ENCODE measurements around the gene IGLON5. TPM values are rescaled to one million over a fixed set of nuclear protein-coding genes. Genes with fewer than 3 reads are reported as not detected.

The IGLON5 gene
- total and polyA plus RNA-seq, 12 donors, result 0.13 to 3.4 (median 1.2) TPM; not detected in 2

DNA sequence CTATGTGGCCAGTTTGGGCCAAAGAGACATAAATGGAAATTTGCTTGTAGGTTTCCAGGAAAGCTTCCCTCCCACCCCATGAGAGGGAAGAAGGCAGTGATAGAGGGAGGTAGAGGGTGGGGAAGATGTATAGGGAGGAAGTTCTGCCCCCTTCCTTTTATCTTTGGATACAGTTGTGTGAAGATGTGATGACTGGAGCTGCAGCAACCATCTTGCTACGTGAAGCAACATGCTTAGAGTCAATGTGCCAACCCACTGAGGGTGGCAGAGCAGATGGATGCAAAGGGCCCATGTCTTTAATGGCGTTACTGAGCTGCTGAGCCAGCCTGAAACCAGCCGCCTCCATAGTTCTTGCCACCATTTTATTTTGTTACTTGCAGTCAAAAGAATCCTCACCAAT, 19.7 kb downstream of the IGLON5 start:
- no peak overlapping the region for H3K4me3 ChIP-seq
- TF ChIP-seq POLR2A (IDR thresholded peaks at IDR 0.05), result no peak
- TF ChIP-seq, protein P1, sequence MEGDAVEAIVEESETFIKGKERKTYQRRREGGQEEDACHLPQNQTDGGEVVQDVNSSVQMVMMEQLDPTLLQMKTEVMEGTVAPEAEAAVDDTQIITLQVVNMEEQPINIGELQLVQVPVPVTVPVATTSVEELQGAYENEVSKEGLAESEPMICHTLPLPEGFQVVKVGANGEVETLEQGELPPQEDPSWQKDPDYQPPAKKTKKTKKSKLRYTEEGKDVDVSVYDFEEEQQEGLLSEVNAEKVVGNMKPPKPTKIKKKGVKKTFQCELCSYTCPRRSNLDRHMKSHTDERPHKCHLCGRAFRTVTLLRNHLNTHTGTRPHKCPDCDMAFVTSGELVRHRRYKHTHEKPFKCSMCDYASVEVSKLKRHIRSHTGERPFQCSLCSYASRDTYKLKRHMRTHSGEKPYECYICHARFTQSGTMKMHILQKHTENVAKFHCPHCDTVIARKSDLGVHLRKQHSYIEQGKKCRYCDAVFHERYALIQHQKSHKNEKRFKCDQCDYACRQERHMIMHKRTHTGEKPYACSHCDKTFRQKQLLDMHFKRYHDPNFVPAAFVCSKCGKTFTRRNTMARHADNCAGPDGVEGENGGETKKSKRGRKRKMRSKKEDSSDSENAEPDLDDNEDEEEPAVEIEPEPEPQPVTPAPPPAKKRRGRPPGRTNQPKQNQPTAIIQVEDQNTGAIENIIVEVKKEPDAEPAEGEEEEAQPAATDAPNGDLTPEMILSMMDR (IDR thresholded peaks at IDR 0.05), result no peak
- no peaks in the 10 kb centered on the region for H3K9me3 ChIP-seq (replicated peaks in 1 of 3)
- no peak for DNase-seq
- H3K27me3 ChIP-seq, result peaks cover 6% of the 10 kb centered on the region
- H3K4me1 ChIP-seq (replicated peaks in 1 of 2), result peaks cover 0 to 5% of the 10 kb centered on the region in 2 donors
- whole genome bisulfite sequencing, 4 donors, result 81 to 95% (median 86%) methylated on average over 3 of the region's 3 CpGs
- intact Hi-C loops (cut with DNase I), result loop anchor here in 1 of 2 donors (10.0 kb wide), 2 partner anchors 74 to 324 kb away; no protein-coding TSS in a partner anchor
- H3K36me3 ChIP-seq (replicated peaks in 1 of 2), result no peaks in the 10 kb centered on the region
- no peak overlapping the region for H3K27ac ChIP-seq

DNA sequence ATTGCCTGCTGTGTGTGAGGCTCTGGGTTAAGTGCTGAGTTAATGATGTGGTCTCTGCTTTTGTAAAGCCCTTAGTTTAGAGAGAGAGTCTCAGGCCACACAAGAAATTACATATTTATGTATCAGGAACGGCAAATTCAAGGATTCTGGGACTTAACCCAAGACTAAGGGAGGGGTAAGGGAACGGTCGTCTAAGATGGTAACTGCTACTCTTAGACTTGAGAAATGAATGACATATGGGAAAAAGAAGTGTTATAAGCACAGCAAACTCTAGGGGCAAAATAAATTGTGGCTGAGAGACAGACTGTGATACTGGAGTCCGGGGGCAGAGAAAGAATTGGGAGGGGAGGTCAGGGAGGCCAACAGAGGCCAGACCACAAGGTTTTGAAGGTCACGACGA, 20.3 kb downstream of the IGLON5 start:
- no peak for DNase-seq
- WGBS, 4 donors, result 78 to 88% (median 83%) methylated on average over 6 of the region's 6 CpGs
- intact Hi-C loops (cut with DNase I), result loop anchor here in 1 of 2 donors (10.0 kb wide), 2 partner anchors 73 to 323 kb away; no protein-coding TSS in a partner anchor
- H3K27me3 ChIP-seq, result peaks cover 6% of the 10 kb centered on the region
- peaks cover 0 to 5% of the 10 kb centered on the region in 2 donors for H3K4me1 ChIP-seq (replicated peaks in 1 of 2)
- H3K36me3 ChIP-seq (replicated peaks in 1 of 2), result no peaks in the 10 kb centered on the region
- H3K9me3 ChIP-seq (replicated peaks in 1 of 3), result no peaks in the 10 kb centered on the region
- no peak overlapping the region for H3K4me3 ChIP-seq
- H3K27ac ChIP-seq, result no peak overlapping the region
- TF ChIP-seq POLR2A (IDR thresholded peaks at IDR 0.05), result no peak
- TF ChIP-seq, protein P1 (IDR thresholded peaks at IDR 0.05), result no peak

DNA sequence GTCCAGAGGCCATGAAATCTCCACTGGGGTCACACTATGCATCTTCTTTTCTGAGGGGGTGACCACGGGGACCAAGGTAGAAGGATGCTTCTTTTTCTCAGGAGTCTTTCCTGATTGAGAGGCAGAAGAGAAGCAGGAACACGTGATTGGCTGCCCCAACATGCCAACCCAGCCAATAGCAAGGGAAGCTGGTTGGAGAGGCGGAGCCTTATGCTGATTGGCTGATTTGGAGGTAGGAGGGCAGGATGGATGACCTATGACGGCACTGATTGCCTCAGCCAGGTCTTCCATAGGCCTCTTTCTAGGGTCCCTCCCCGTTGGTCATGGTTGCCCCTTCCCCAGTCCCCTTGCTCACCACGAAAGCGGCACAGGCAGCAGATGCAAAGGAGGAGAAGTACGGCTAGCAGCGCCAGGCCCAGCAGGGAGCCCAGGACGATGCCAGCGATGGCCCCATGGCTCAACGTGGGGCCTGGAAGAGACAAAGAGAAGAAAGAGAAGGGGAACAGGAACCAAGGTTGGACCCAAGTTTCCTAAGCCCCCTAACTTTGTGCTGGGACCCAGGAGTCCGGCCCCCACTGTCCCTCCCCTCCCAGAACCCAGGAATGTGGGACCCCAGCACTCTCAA, 22.5 kb downstream of the IGLON5 start:
- DNase-seq, result no peak
- WGBS, 4 donors, result 87 to 96% (median 93%) methylated on average over 10 to 13 of the region's 13 CpGs
- Histone ChIP-seq H3K9me3 (replicated peaks in 1 of 3) (no peaks in the 10 kb centered on the region), H3K36me3 (replicated peaks in 1 of 2) (no peaks in the 10 kb centered on the region), H3K27ac (no peak overlapping the region), H3K27me3 (no peaks in the 10 kb centered on the region), H3K4me1 (replicated peaks in 1 of 2) (peaks cover 4 to 5% of the 10 kb centered on the region in 2 donors), H3K4me3 (no peak overlapping the region)
- intact Hi-C loops (cut with DNase I), result loop anchor here in 1 of 2 donors (10.0 kb wide), 2 partner anchors 71 to 321 kb away; no protein-coding TSS in a partner anchor
- TF ChIP-seq POLR2A (IDR thresholded peaks at IDR 0.05), result no peak
- TF ChIP-seq, protein P1 (IDR thresholded peaks at IDR 0.05), result no peak

DNA sequence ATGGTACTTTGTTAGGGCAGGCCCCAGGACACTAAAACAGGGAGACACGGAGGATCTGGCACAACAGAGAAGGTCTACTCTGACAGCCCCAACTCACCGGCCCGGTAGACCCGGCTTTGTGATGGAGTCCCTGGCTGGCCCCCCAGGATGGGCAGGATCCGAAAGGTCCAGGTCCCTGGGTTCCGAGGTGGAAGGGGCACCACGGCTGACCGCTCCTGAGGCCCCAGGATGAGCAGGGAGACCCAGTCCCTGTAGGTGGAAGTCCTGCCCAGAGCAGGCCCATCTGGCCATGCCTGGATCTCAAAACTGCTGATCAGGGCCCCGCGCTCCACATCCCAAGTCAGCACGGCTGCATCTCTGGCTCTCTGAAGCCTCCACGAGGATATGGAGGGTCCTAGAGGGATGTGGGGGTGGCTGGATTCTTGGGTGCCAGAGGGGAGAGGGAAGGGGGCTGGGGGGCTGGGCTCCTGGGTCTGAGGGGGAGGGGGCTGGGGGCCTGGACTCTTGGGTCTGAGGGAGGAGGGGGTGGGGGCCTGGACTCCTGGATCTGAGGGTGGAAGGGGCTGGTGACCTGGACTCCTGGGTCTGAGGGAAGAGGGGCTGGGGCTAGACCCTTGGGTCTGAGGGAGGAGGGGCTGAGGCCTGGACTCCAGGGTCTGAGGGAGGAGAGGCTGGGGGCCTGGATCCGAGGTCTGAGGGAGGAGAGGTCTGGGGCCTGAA, 25.9 kb downstream of the IGLON5 start:
- H3K27me3 ChIP-seq, result no peaks in the 10 kb centered on the region
- H3K9me3 ChIP-seq (replicated peaks in 1 of 3), result no peaks in the 10 kb centered on the region
- 91 to 96% (median 94%) methylated on average over 3 to 13 of the region's 13 CpGs for WGBS, 4 donors
- no peak overlapping the region for H3K27ac ChIP-seq
- H3K36me3 ChIP-seq (replicated peaks in 1 of 2), result no peaks in the 10 kb centered on the region
- DNase-seq, result no peak
- H3K4me3 ChIP-seq, result no peak overlapping the region
- TF ChIP-seq, protein P1 (IDR thresholded peaks at IDR 0.05), result no peak
- no peak for TF ChIP-seq POLR2A (IDR thresholded peaks at IDR 0.05)
- intact Hi-C loops (cut with DNase I), result loop anchor here in 1 of 2 donors (10.0 kb wide), 2 partner anchors 68 to 318 kb away; no protein-coding TSS in a partner anchor
- H3K4me1 ChIP-seq (replicated peaks in 1 of 2), result peaks cover 7 to 14% of the 10 kb centered on the region in 2 donors
